Measurements from ENCODE around the gene RCBTB1.

RCBTB1 gene

GRCh38 chr13:49563516-49563915, 21.8 kb downstream of the RCBTB1 start:
- H3K27ac ChIP-seq, result no peak overlapping the region
- TF ChIP-seq CTCF (conservative IDR thresholded peaks at IDR 0.05) (no peak), ZFX (IDR thresholded peaks at IDR 0.05) (no peak)

- no peak overlapping the region for H3K27ac ChIP-seq
- TF ChIP-seq ZFX (IDR thresholded peaks at IDR 0.05), result no peak
- TF ChIP-seq CTCF (conservative IDR thresholded peaks at IDR 0.05), result no peak
Measured at GRCh38 chr13:49561062-49561410, 24.3 kb downstream of the RCBTB1 start.

- 0 out of 2 replicates have a peak overlapping the region, but pooled peaks have one; percentile 20 for H3K27ac ChIP-seq
- TF ChIP-seq ZFX (IDR thresholded peaks at IDR 0.05) (no peak), CTCF (conservative IDR thresholded peaks at IDR 0.05) (peak; percentile 58)
Measured at GRCh38 chr13:49560270-49561061, 24.9 kb downstream of the RCBTB1 start.

GRCh38 chr13:49559006-49559405, 26.4 kb downstream of the RCBTB1 start:
- TF ChIP-seq ZFX (IDR thresholded peaks at IDR 0.05) (no peak), CTCF (conservative IDR thresholded peaks at IDR 0.05) (no peak)
- no peak overlapping the region for H3K27ac ChIP-seq

GRCh38 chr13:49554387-49554786, 31.0 kb downstream of the RCBTB1 start:
- H3K27ac ChIP-seq, result no peak overlapping the region
- TF ChIP-seq ZFX (IDR thresholded peaks at IDR 0.05) (no peak), CTCF (conservative IDR thresholded peaks at IDR 0.05) (no peak)

GRCh38 chr13:49553888-49554287, 31.5 kb downstream of the RCBTB1 start:
- no peak overlapping the region for H3K27ac ChIP-seq
- no peak for TF ChIP-seq CTCF (conservative IDR thresholded peaks at IDR 0.05)
- TF ChIP-seq ZFX (IDR thresholded peaks at IDR 0.05), result no peak

GRCh38 chr13:49550942-49551644, 34.3 kb downstream of the RCBTB1 start:
- H3K27ac ChIP-seq, result no peak overlapping the region
- TF ChIP-seq CTCF (conservative IDR thresholded peaks at IDR 0.05) (no peak), ZFX (IDR thresholded peaks at IDR 0.05) (no peak)

All from C4-2B (cell line).